ENCODE data around the gene JADE3. TPM values are rescaled to one million over a fixed set of nuclear protein-coding genes. Genes with fewer than 3 reads are reported as not detected.

JADE3 gene
- polyA plus RNA-seq, 1 donor (not counting 4 experiments of a cell fraction or from before 2014, with no cell fraction given), result 8.2 TPM

DNA sequence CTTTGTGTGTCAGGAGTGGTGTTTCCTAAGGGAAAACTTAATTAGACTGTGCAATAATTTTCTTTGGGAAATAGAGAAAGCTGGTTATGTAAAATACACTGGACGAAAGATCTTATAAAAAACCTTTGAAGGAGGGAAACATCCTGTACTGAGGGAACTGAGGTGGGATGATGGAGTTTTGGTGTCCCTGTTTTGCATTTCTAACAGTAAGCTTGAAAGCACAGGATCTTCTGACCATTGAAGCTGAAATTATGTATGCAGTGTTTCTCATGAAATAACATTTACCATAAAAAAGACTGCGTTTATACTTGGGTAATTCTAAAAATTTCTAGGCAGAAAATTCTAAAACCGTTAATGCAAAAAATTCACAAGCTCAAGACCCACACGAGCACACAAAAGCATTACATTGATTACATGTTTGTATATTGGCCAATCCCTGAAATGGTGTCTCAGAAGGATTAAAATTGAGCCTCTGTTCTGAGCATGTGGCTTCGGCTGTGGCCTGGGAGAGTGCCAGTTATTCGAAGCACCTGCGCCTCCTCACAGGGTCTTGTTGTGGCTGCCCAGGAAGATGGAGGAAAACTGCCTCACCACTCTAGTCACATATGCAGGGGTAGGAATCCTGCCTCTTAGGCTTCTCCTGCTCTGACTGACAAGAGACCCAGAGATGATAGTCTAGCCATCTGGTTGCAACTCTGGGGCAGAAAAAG, 49.5 kb downstream of the JADE3 start:
- DNase-seq (ENCODE audit: low read depth, low spot score), result no peak
- FAIRE-seq, result no peak
- Histone ChIP-seq H3K79me2 (ENCODE audit: control insufficient read depth, insufficient read depth, low read length) (no peaks in the 10 kb centered on the region), H3K4me1 (ENCODE audit: control insufficient read depth, extremely low read depth, insufficient read depth, low read length) (peaks cover 11% of the 10 kb centered on the region), H3K27me3 (ENCODE audit: control insufficient read depth, extremely low read depth, insufficient read depth, low read length) (no peaks in the 10 kb centered on the region), H3K9me1 (ENCODE audit: control insufficient read depth, extremely low read depth, insufficient read depth, low read length) (no peaks in the 10 kb centered on the region), H3K27ac (ENCODE audit: control insufficient read depth, insufficient read depth, low read length) (no peak overlapping the region), H3K9me3 (ENCODE audit: control insufficient read depth, low read depth, low read length) (no peaks in the 10 kb centered on the region), H3K9ac (ENCODE audit: control insufficient read depth, extremely low read depth, insufficient read depth, low read length) (no peak overlapping the region), H3K36me3 (ENCODE audit: control insufficient read depth in 2 of 2, extremely low read depth in 1 of 2, insufficient read depth in 2 of 2, low read length in 2 of 2) (no peaks in the 10 kb centered on the region), H2AFZ (ENCODE audit: control insufficient read depth, low read length) (no peak overlapping the region), H3K4me3 (ENCODE audit: control insufficient read depth in 2 of 3, extremely low read depth in 1 of 3, insufficient read depth in 2 of 3, low read depth in 1 of 3, low read length in 3 of 3) (no peak overlapping the region), H3K4me2 (ENCODE audit: control insufficient read depth, extremely low read depth, insufficient read depth, low read depth, low read length) (no peak overlapping the region), H4K20me1 (ENCODE audit: control insufficient read depth, extremely low read depth, insufficient read depth, low read length) (no peaks in the 10 kb centered on the region)
- TF ChIP-seq, protein P1, sequence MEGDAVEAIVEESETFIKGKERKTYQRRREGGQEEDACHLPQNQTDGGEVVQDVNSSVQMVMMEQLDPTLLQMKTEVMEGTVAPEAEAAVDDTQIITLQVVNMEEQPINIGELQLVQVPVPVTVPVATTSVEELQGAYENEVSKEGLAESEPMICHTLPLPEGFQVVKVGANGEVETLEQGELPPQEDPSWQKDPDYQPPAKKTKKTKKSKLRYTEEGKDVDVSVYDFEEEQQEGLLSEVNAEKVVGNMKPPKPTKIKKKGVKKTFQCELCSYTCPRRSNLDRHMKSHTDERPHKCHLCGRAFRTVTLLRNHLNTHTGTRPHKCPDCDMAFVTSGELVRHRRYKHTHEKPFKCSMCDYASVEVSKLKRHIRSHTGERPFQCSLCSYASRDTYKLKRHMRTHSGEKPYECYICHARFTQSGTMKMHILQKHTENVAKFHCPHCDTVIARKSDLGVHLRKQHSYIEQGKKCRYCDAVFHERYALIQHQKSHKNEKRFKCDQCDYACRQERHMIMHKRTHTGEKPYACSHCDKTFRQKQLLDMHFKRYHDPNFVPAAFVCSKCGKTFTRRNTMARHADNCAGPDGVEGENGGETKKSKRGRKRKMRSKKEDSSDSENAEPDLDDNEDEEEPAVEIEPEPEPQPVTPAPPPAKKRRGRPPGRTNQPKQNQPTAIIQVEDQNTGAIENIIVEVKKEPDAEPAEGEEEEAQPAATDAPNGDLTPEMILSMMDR (optimal IDR thresholded peaks at IDR 0.05 in 1 of 3, IDR thresholded peaks at IDR 0.05 in 1 of 3, conservative IDR thresholded peaks at IDR 0.05 in 1 of 3; ENCODE audit: extremely low read depth in 1 of 3, insufficient read depth in 2 of 3, low read length in 3 of 3), result no peak
- no peak for TF ChIP-seq EZH2 (IDR thresholded peaks at IDR 0.05; ENCODE audit: low read length)
- dilution Hi-C loops (cut with MboI; ENCODE audit: extremely low pct_ligation_motif_present, low sequenced_read_pairs), result no loop called here

DNA sequence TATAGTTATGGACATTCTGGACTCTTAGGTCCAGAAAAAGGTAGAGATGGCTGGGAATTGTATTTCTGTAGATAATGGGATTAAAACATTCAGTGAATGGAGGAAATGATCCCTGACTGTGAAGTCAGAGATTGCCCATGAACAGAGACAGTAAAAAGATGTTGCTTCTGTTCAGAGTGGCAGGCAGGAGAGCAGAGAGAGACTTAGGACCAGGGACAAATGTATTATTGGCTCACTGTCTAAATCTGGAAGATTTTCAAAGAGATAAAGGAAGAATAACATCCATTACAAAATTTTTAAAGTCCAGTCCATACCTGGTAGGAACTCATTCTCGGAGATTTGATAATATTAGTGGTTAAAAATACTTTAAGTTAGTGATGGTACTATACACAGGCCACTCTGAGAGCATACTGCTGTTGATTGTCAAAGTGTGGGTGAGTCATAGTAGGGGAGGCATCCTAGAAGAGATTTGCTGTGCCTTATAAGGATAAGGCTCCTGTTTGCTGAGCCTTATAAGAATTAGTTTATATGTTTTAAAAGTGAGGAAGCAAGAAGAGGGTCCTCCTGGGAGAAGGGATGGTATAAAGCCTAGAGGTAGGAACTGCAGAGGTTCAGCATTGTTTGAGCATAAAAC, 53.0 kb downstream of the JADE3 start:
- H3K9ac ChIP-seq (ENCODE audit: control insufficient read depth, extremely low read depth, insufficient read depth, low read length), result no peak overlapping the region
- H3K36me3 ChIP-seq (ENCODE audit: control insufficient read depth in 2 of 2, extremely low read depth in 1 of 2, insufficient read depth in 2 of 2, low read length in 2 of 2), result no peaks in the 10 kb centered on the region
- no peaks in the 10 kb centered on the region for H3K27me3 ChIP-seq (ENCODE audit: control insufficient read depth, extremely low read depth, insufficient read depth, low read length)
- H3K27ac ChIP-seq (ENCODE audit: control insufficient read depth, insufficient read depth, low read length), result no peak overlapping the region
- H3K79me2 ChIP-seq (ENCODE audit: control insufficient read depth, insufficient read depth, low read length), result no peaks in the 10 kb centered on the region
- TF ChIP-seq EZH2 (IDR thresholded peaks at IDR 0.05; ENCODE audit: low read length), result no peak
- TF ChIP-seq, protein P1 (optimal IDR thresholded peaks at IDR 0.05 in 1 of 3, IDR thresholded peaks at IDR 0.05 in 1 of 3, conservative IDR thresholded peaks at IDR 0.05 in 1 of 3; ENCODE audit: extremely low read depth in 1 of 3, insufficient read depth in 2 of 3, low read length in 3 of 3), result no peak
- H3K4me3 ChIP-seq (ENCODE audit: control insufficient read depth in 2 of 3, extremely low read depth in 1 of 3, insufficient read depth in 2 of 3, low read depth in 1 of 3, low read length in 3 of 3), result no peak overlapping the region
- H3K4me1 ChIP-seq (ENCODE audit: control insufficient read depth, extremely low read depth, insufficient read depth, low read length), result peaks cover 11% of the 10 kb centered on the region
- no peak overlapping the region for H3K4me2 ChIP-seq (ENCODE audit: control insufficient read depth, extremely low read depth, insufficient read depth, low read depth, low read length)
- DNase-seq (ENCODE audit: low read depth, low spot score) (no peak), FAIRE-seq (no peak)
- dilution Hi-C loops (cut with MboI; ENCODE audit: extremely low pct_ligation_motif_present, low sequenced_read_pairs), result no loop called here
- H4K20me1 ChIP-seq (ENCODE audit: control insufficient read depth, extremely low read depth, insufficient read depth, low read length), result no peaks in the 10 kb centered on the region
- no peaks in the 10 kb centered on the region for H3K9me1 ChIP-seq (ENCODE audit: control insufficient read depth, extremely low read depth, insufficient read depth, low read length)
- H3K9me3 ChIP-seq (ENCODE audit: control insufficient read depth, low read depth, low read length), result no peaks in the 10 kb centered on the region
- H2AFZ ChIP-seq (ENCODE audit: control insufficient read depth, low read length), result no peak overlapping the region

All from keratinocyte (primary cell).